ENCODE data around the gene ATL3. TPM values are rescaled to one million over a fixed set of nuclear protein-coding genes. Genes with fewer than 3 reads are reported as not detected.
"Not testable (repeated sequence)": the region's sequence is repeated elsewhere in the genome, so short reads cannot be mapped to it uniquely, and the experiment has no call there.

The ATL3 gene
- total and polyA plus RNA-seq, 8 donors, result 6.1 to 40.7 (median 26.7) TPM

GRCh38 chr11:63623513-63624140 lies 47.5 kb downstream of the ATL3 start:
- intact Hi-C loops (cut with DNase I), result loop anchor here in 2 of 3 donors (10.0 kb wide), 2 partner anchors 119 to 149 kb away; partner anchors contain the start of gene LGALS12 (in 2 of the 2)
- 36 to 49% methylated on average over 7 of the region's 7 CpGs for WGBS, 2 donors
- Histone ChIP-seq H3K27me3 (no peaks in the 10 kb centered on the region), H3K36me3 (peaks cover 0 to 4% (median 0%) of the 10 kb centered on the region in 3 donors), H3K4me1 (peaks cover 9 to 28% (median 13%) of the 10 kb centered on the region in 3 donors), H3K4me3 (no peak overlapping the region), H3K9me3 (no peaks in the 10 kb centered on the region), H3K27ac (no peak overlapping the region)
- peak; percentile 11 to 37 (median 19) for ATAC-seq
- DNase-seq, result no peak
- no peak for FAIRE-seq
- TF ChIP-seq CTCF (IDR thresholded peaks at IDR 0.05), result no peak

- Histone ChIP-seq H3K4me3 (no peak overlapping the region), H3K27ac (no peak overlapping the region), H3K36me3 (no peaks in the 10 kb centered on the region), H3K9me3 (no peaks in the 10 kb centered on the region), H3K27me3 (no peaks in the 10 kb centered on the region), H3K4me1 (peaks cover 6 to 23% (median 9%) of the 10 kb centered on the region in 3 donors)
- no peak for TF ChIP-seq CTCF (IDR thresholded peaks at IDR 0.05)
- no peak for FAIRE-seq
- intact Hi-C loops (cut with DNase I), result loop anchor here in 2 of 3 donors (10.0 kb wide), 2 partner anchors 118 to 148 kb away; partner anchors contain the start of gene LGALS12 (in 2 of the 2)
- DNase-seq, result peak in 4 of 6 donors; percentile 44 to 79 (median 58)
- 11 to 20% methylated on average over 2 of the region's 2 CpGs for WGBS, 2 donors
- ATAC-seq, result peak; percentile 90 to 96 (median 94)
Observed at GRCh38 chr11:63622323-63622722, 48.9 kb downstream of the ATL3 start.

GRCh38 chr11:63621071-63621470 lies 50.1 kb downstream of the ATL3 start:
- ATAC-seq (peak in 1 of 4 donors; percentile 17), FAIRE-seq (no peak), DNase-seq (no peak)
- no peaks in the 10 kb centered on the region for H3K36me3 ChIP-seq
- peaks cover 0 to 15% (median 9%) of the 10 kb centered on the region in 3 donors for H3K4me1 ChIP-seq
- no peaks in the 10 kb centered on the region for H3K9me3 ChIP-seq
- no peaks in the 10 kb centered on the region for H3K27me3 ChIP-seq
- H3K4me3 ChIP-seq, result no peak overlapping the region
- intact Hi-C loops (cut with DNase I), result loop anchor here in 2 of 3 donors (10.0 kb wide), 2 partner anchors 116 to 146 kb away; partner anchors contain the start of gene LGALS12 (in 2 of the 2)
- no peak for TF ChIP-seq CTCF (IDR thresholded peaks at IDR 0.05)
- 80 to 82% methylated on average over 1 of the region's 1 CpG for WGBS, 2 donors
- H3K27ac ChIP-seq, result peak overlapping the region in 1 of 4 donors; percentile 11

GRCh38 chr11:63619967-63620366 lies 51.2 kb downstream of the ATL3 start:
- intact Hi-C loops (cut with DNase I), result loop anchor here in 2 of 3 donors (10.0 kb wide), 2 partner anchors 115 to 145 kb away; partner anchors contain the start of gene LGALS12 (in 2 of the 2)
- no peak for FAIRE-seq

GRCh38 chr11:63617686-63618085 lies 53.5 kb downstream of the ATL3 start:
- ATAC-seq; H3K4me1 ChIP-seq; intact Hi-C loops (cut with DNase I); H3K36me3 ChIP-seq; H3K27ac ChIP-seq; H3K27me3 ChIP-seq; FAIRE-seq; H3K4me3 ChIP-seq; H3K9me3 ChIP-seq: not testable (repeated sequence)
- peak in 1 of 6 donors; percentile 3 for DNase-seq
- 87 to 88% methylated on average over 5 of the region's 5 CpGs for WGBS, 2 donors

More at GRCh38 chr11:63619967-63620366, 51.2 kb downstream of the ATL3 start:
- no peak for TF ChIP-seq CTCF (IDR thresholded peaks at IDR 0.05)
- Histone ChIP-seq H3K9me3 (no peaks in the 10 kb centered on the region), H3K27ac (no peak overlapping the region), H3K4me1 (peaks cover 0 to 15% (median 9%) of the 10 kb centered on the region in 3 donors), H3K36me3 (no peaks in the 10 kb centered on the region), H3K4me3 (no peak overlapping the region), H3K27me3 (no peaks in the 10 kb centered on the region)
- WGBS, 2 donors, result 16 to 23% methylated on average over 6 of the region's 6 CpGs
- no peak for DNase-seq
- ATAC-seq, result no peak
